GM10847 (cell line): ENCODE results near the gene SMC2.

Source experiments
- POLR2A ChIP-seq: IDR thresholded peaks from 2 replicates; pipeline ENCODE4 v1.6.1; 2011; ENCODE audit not compliant: insufficient read length; ENCODE audit errors: extremely low read depth

SMC2 gene

DNA sequence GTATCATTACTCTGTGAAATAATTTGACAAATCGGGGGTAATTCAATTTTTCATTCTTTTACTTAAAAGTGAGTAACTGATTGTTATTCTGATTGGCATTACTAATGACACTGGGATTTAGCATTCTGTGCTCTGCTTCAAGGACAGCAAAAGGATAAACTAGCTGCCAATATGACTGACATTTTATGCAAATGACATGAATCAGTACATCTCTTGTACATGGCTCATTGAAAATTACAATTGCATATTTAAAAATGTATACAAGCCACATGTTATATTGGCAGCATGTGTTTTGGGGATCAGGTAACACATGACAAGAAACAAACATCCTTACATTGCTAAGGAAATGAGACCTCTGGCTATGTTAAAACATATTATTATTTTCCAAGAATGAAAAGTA lies 79.0 kb downstream of the SMC2 start:
- TF ChIP-seq POLR2A = no peak

DNA sequence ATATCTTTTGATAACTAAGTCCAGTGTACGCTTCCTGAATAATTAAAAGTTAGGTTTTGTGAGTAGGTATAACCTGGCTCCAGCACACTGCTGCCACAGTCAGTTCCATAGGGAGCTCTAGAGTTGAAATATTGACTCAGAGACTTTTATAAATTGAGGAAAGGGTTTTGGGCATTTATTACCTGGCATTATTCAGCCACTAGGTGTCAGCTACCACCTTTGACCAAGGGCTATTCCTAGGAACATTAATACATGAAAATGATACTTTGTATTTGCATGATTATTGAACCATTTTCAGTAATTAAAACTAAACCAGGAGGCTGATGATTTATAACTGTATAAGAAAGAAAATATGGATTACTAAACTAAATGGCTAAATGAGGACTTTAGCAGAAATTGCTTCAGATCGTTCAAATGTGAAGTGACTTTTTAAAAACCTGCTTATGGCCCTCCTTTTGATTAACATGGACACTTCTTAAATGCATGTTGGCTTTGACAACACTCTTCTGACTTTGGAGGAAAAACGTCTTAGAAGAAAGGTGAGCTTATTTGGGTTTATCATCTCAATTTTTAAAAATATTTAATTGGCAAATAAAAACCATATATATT lies 83.0 kb downstream of the SMC2 start:
- TF ChIP-seq POLR2A = no peak

DNA sequence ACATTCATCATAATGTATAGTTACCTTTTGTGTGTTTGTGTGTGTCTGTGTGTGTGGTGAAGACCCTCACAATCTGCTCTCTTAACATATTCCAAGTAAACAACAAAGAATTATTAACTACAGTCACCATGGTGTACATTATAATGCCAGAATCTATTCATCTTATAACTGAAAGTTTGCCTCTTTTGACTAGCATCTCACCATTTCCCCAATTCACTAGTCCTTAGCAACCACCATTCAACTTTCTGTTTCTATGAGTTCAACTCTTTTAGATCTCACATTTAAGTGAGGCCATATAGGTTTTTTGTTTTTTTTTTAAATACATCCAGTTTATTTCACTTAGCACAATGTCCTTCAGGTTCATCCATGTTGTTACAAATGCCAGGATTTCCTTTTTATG lies 83.6 kb downstream of the SMC2 start:
- TF ChIP-seq POLR2A = no peak
